Activated T-helper 2 cell treated with anti-CD3 and anti-CD28 coated beads, Interferon-gamma antibody, Interleukin-2, Interleukin-4, amounts not matched to agents 10 μg/mL and 5 μg/mL and 100 μg/mL, durations not matched to agents 14 hours and 24 hours and 36 hours (primary cell): ENCODE results near the gene RAB40B. TPM values are rescaled to one million over a fixed set of nuclear protein-coding genes. Genes with fewer than 3 reads are reported as not detected.
A peak's percentile ranks its signal among the peaks of the same experiment; 100 is the strongest.

ENCODE experiments used
- DNase-seq: peaks from one replicate; pipeline ENCODE4 v3.0.0; 2021; ENCODE audit warnings: low spot score
- H3K27ac Mint-ChIP-seq: one replicate; pipeline ENCODE4 v1.8.0; 2021; ENCODE audit warnings: mixed read lengths
- H3K27me3 Mint-ChIP-seq: one replicate; pipeline ENCODE4 v1.8.0; 2021; ENCODE audit warnings: low read depth, mixed read lengths
- H3K36me3 Mint-ChIP-seq: one replicate; pipeline ENCODE4 v1.8.0; 2021; ENCODE audit warnings: low read depth, mixed read lengths
- H3K4me1 Mint-ChIP-seq: one replicate; pipeline ENCODE4 v1.8.0; 2021; ENCODE audit warnings: low read depth, mixed read lengths
- H3K4me3 Mint-ChIP-seq: one replicate; pipeline ENCODE4 v1.8.0; 2021; ENCODE audit warnings: low read depth, mild to moderate bottlenecking, moderate library complexity, mixed read lengths
- H3K9me3 Mint-ChIP-seq: one replicate; pipeline ENCODE4 v1.8.0; 2021; ENCODE audit warnings: mixed read lengths
- intact Hi-C: fragments of 100-400 bp; cut with micrococcal nuclease; formaldehyde crosslinking; loops from one replicate; pipeline ENCODE4 v1.15.1; 2023
- total RNA-seq: library from RNA; stranded (reverse); gene quantifications from 2 replicates; pipeline ENCODE4 v1.2.3, GENCODE V29; 2022

Gene RAB40B
- total RNA-seq, 1 donor from 2014 or later, result 4.8 TPM

GRCh38 chr17:82639628-82640027 lies 58.9 kb downstream of the RAB40B start:
- Mint-ChIP-seq H3K27me3 (no peaks in the 10 kb centered on the region), H3K27ac (no peak overlapping the region), H3K9me3 (no peaks in the 10 kb centered on the region), H3K36me3 (peaks cover 67% of the 10 kb centered on the region), H3K4me1 (peaks cover 7% of the 10 kb centered on the region), H3K4me3 (no peak overlapping the region)
- no peak for DNase-seq
- intact Hi-C loops, result no loop called here

GRCh38 chr17:82638183-82638773 lies 60.2 kb downstream of the RAB40B start:
- Mint-ChIP-seq H3K36me3 (peaks cover 65% of the 10 kb centered on the region), H3K9me3 (no peaks in the 10 kb centered on the region), H3K27ac (no peak overlapping the region), H3K4me1 (peaks cover 8% of the 10 kb centered on the region), H3K4me3 (no peak overlapping the region), H3K27me3 (no peaks in the 10 kb centered on the region)
- no peak for DNase-seq
- intact Hi-C loops, result no loop called here

- intact Hi-C loops, result no loop called here
- peaks cover 60% of the 10 kb centered on the region for H3K36me3 Mint-ChIP-seq
Observed at GRCh38 chr17:82636626-82637598, 61.6 kb downstream of the RAB40B start.

GRCh38 chr17:82633343-82633742 lies 65.2 kb downstream of the RAB40B start:
- intact Hi-C loops, result no loop called here
- Mint-ChIP-seq H3K36me3 (peaks cover 56% of the 10 kb centered on the region), H3K9me3 (no peaks in the 10 kb centered on the region), H3K4me3 (no peak overlapping the region), H3K27me3 (no peaks in the 10 kb centered on the region), H3K4me1 (peaks cover 8% of the 10 kb centered on the region), H3K27ac (no peak overlapping the region)
- DNase-seq, result no peak

More at GRCh38 chr17:82636626-82637598, 61.6 kb downstream of the RAB40B start:
- Mint-ChIP-seq H3K9me3 (no peaks in the 10 kb centered on the region), H3K27ac (peak overlapping the region; percentile 44), H3K27me3 (no peaks in the 10 kb centered on the region), H3K4me3 (no peak overlapping the region), H3K4me1 (peaks cover 8% of the 10 kb centered on the region)
- no peak for DNase-seq

- intact Hi-C loops, result no loop called here
- Mint-ChIP-seq H3K4me1 (peaks cover 7% of the 10 kb centered on the region), H3K4me3 (no peak overlapping the region), H3K36me3 (peaks cover 60% of the 10 kb centered on the region), H3K27ac (no peak overlapping the region), H3K27me3 (no peaks in the 10 kb centered on the region), H3K9me3 (no peaks in the 10 kb centered on the region)
- no peak for DNase-seq
Observed at GRCh38 chr17:82632451-82632850, 66.0 kb downstream of the RAB40B start.

GRCh38 chr17:82631544-82631943 lies 67.0 kb downstream of the RAB40B start:
- no peak for DNase-seq
- intact Hi-C loops, result no loop called here
- Mint-ChIP-seq H3K4me3 (no peak overlapping the region), H3K9me3 (no peaks in the 10 kb centered on the region), H3K4me1 (peaks cover 3% of the 10 kb centered on the region), H3K27ac (no peak overlapping the region), H3K36me3 (peaks cover 60% of the 10 kb centered on the region), H3K27me3 (no peaks in the 10 kb centered on the region)

GRCh38 chr17:82630212-82630611 lies 68.3 kb downstream of the RAB40B start:
- Mint-ChIP-seq H3K36me3 (peaks cover 61% of the 10 kb centered on the region), H3K4me1 (peaks cover 2% of the 10 kb centered on the region), H3K4me3 (no peak overlapping the region), H3K27ac (no peak overlapping the region), H3K27me3 (no peaks in the 10 kb centered on the region), H3K9me3 (no peaks in the 10 kb centered on the region)
- no peak for DNase-seq
- intact Hi-C loops, result no loop called here

GRCh38 chr17:82629748-82630147 lies 68.8 kb downstream of the RAB40B start:
- no peak for DNase-seq
- H3K4me1 Mint-ChIP-seq, result peaks cover 2% of the 10 kb centered on the region
- H3K4me3 Mint-ChIP-seq, result no peak overlapping the region
- intact Hi-C loops, result no loop called here
- no peaks in the 10 kb centered on the region for H3K27me3 Mint-ChIP-seq
- no peaks in the 10 kb centered on the region for H3K9me3 Mint-ChIP-seq
- H3K27ac Mint-ChIP-seq, result no peak overlapping the region
- peaks cover 64% of the 10 kb centered on the region for H3K36me3 Mint-ChIP-seq

GRCh38 chr17:82627405-82627804 lies 71.1 kb downstream of the RAB40B start:
- no peak for DNase-seq
- no peaks in the 10 kb centered on the region for H3K9me3 Mint-ChIP-seq
- peaks cover 66% of the 10 kb centered on the region for H3K36me3 Mint-ChIP-seq
- intact Hi-C loops, result no loop called here
- H3K27me3 Mint-ChIP-seq, result no peaks in the 10 kb centered on the region
- no peak overlapping the region for H3K27ac Mint-ChIP-seq
- H3K4me1 Mint-ChIP-seq, result no peaks in the 10 kb centered on the region
- H3K4me3 Mint-ChIP-seq, result no peak overlapping the region

GRCh38 chr17:82623707-82624106 lies 74.8 kb downstream of the RAB40B start:
- intact Hi-C loops, result no loop called here
- Mint-ChIP-seq H3K27ac (no peak overlapping the region), H3K4me3 (no peak overlapping the region), H3K9me3 (no peaks in the 10 kb centered on the region), H3K4me1 (no peaks in the 10 kb centered on the region), H3K36me3 (peaks cover 70% of the 10 kb centered on the region), H3K27me3 (no peaks in the 10 kb centered on the region)
- no peak for DNase-seq

- no peak for DNase-seq
- Mint-ChIP-seq H3K4me3 (no peak overlapping the region), H3K27ac (no peak overlapping the region), H3K4me1 (no peaks in the 10 kb centered on the region), H3K9me3 (no peaks in the 10 kb centered on the region), H3K27me3 (no peaks in the 10 kb centered on the region), H3K36me3 (peaks cover 70% of the 10 kb centered on the region)
- intact Hi-C loops, result no loop called here
Observed at GRCh38 chr17:82619641-82620040, 78.9 kb downstream of the RAB40B start.

GRCh38 chr17:82619211-82619610 lies 79.3 kb downstream of the RAB40B start:
- intact Hi-C loops, result no loop called here
- Mint-ChIP-seq H3K9me3 (no peaks in the 10 kb centered on the region), H3K27me3 (no peaks in the 10 kb centered on the region), H3K4me3 (no peak overlapping the region), H3K36me3 (peaks cover 69% of the 10 kb centered on the region), H3K4me1 (no peaks in the 10 kb centered on the region), H3K27ac (no peak overlapping the region)
- DNase-seq, result no peak

GRCh38 chr17:82616021-82616711 lies 82.3 kb downstream of the RAB40B start:
- H3K4me1 Mint-ChIP-seq, result no peaks in the 10 kb centered on the region
- H3K9me3 Mint-ChIP-seq, result no peaks in the 10 kb centered on the region
- H3K27ac Mint-ChIP-seq, result no peak overlapping the region
- intact Hi-C loops, result no loop called here
- H3K36me3 Mint-ChIP-seq, result peaks cover 60% of the 10 kb centered on the region
- H3K27me3 Mint-ChIP-seq, result no peaks in the 10 kb centered on the region
- no peak for DNase-seq
- H3K4me3 Mint-ChIP-seq, result no peak overlapping the region
